WERI-Rb-1 (cell line): ENCODE results near the gene RHBDL1.

Experiments used
- DNase-seq: peaks from one replicate; pipeline ENCODE4 v3.0.0-alpha.2; 2020
- H3K27ac ChIP-seq: fragments of 250-450 bp; sonication (Bioruptor Pico); 2 replicates; pipeline ENCODE4 v1.5.1; 2020; ENCODE audit warnings: mild to moderate bottlenecking, moderate library complexity
- H3K27me3 ChIP-seq: fragments of 250-450 bp; sonication (Bioruptor Pico); 2 replicates; pipeline ENCODE4 v1.5.1; 2021; ENCODE audit warnings: mild to moderate bottlenecking, low read depth, moderate library complexity; ENCODE audit not compliant: insufficient read depth, severe bottlenecking
- H3K36me3 ChIP-seq: fragments of 250-450 bp; sonication (Bioruptor Pico); 2 replicates; pipeline ENCODE4 v1.5.1; 2020; ENCODE audit warnings: mild to moderate bottlenecking, moderate library complexity
- H3K4me3 ChIP-seq: 2 replicates; pipeline ENCODE4 v1.5.1; 2011; ENCODE audit warnings: low read depth, mild to moderate bottlenecking, control low read depth, low read length
- H3K9me3 ChIP-seq: fragments of 250-450 bp; sonication (Bioruptor Pico); 2 replicates; pipeline ENCODE4 v1.5.1; 2021; ENCODE audit warnings: mild to moderate bottlenecking, moderate library complexity; ENCODE audit not compliant: severe bottlenecking
- CTCF ChIP-seq: IDR thresholded peaks from 2 replicates; pipeline ENCODE4 v1.5.1; 2011; ENCODE audit warnings: low read depth, mild to moderate bottlenecking, control low read depth, inconsistent platforms, low read length

RHBDL1 gene

GRCh38 chr16:635573-636205, 39.8 kb upstream of the RHBDL1 start:
- peak overlapping the region; percentile 88 for H3K4me3 ChIP-seq
- TF ChIP-seq CTCF: no peak
- H3K27me3 ChIP-seq: no peaks in the 10 kb centered on the region
- peaks cover 22% of the 10 kb centered on the region for H3K36me3 ChIP-seq
- no peaks in the 10 kb centered on the region for H3K9me3 ChIP-seq
- H3K27ac ChIP-seq: peak overlapping the region; percentile 95
- DNase-seq: no peak

- Histone ChIP-seq H3K4me3 (peak within 1 kb of the TSS; percentile 88), H3K9me3 (no peaks in the 10 kb centered on the region), H3K27me3 (no peaks in the 10 kb centered on the region), H3K27ac (peak within 1 kb of the TSS; percentile 95), H3K36me3 (peaks cover 22% of the 10 kb centered on the region)
- peak; percentile 95 for DNase-seq
- 0 out of 2 replicates have a peak, but pooled peaks have one; percentile 21 for TF ChIP-seq CTCF
Measured at GRCh38 chr16:636206-637080, 39.0 kb upstream of the RHBDL1 start, which contains the start of gene METTL26. METTL26 (minus strand) TSS chr16:636305; CDS start chr16:636290, 15 bp downstream.

- TF ChIP-seq CTCF: no peak
- DNase-seq: peak; percentile 89
- H3K27ac ChIP-seq: peak overlapping the region; percentile 95
Measured at GRCh38 chr16:637081-638018, 38.1 kb upstream of the RHBDL1 start.

GRCh38 chr16:638034-638543, 37.4 kb upstream of the RHBDL1 start:
- peaks cover 16% of the 10 kb centered on the region for H3K36me3 ChIP-seq
- H3K27ac ChIP-seq: peak overlapping the region; percentile 77
- no peaks in the 10 kb centered on the region for H3K9me3 ChIP-seq
- no peak for TF ChIP-seq CTCF
- DNase-seq: no peak
- no peak overlapping the region for H3K4me3 ChIP-seq
- H3K27me3 ChIP-seq: no peaks in the 10 kb centered on the region

More at GRCh38 chr16:637081-638018, 38.1 kb upstream of the RHBDL1 start:
- Histone ChIP-seq H3K36me3 (peaks cover 22% of the 10 kb centered on the region), H3K9me3 (no peaks in the 10 kb centered on the region), H3K27me3 (no peaks in the 10 kb centered on the region), H3K4me3 (peak overlapping the region; percentile 88)

GRCh38 chr16:638836-639235, 36.6 kb upstream of the RHBDL1 start:
- no peak for TF ChIP-seq CTCF
- no peaks in the 10 kb centered on the region for H3K9me3 ChIP-seq
- no peak overlapping the region for H3K4me3 ChIP-seq
- no peaks in the 10 kb centered on the region for H3K27me3 ChIP-seq
- H3K27ac ChIP-seq: peak overlapping the region; percentile 35
- DNase-seq: no peak
- H3K36me3 ChIP-seq: peaks cover 9% of the 10 kb centered on the region
